Activated CD4-positive, alpha-beta T cell treated with anti-CD3 and anti-CD28 coated beads, Interleukin-2, amount 50 U/mL, for 1 hour (primary cell): ENCODE results near the gene PI4KA.
A peak's percentile ranks its signal among the peaks of the same experiment; 100 is the strongest.
"Not testable (repeated sequence)": the region's sequence is repeated elsewhere in the genome, so short reads cannot be mapped to it uniquely, and the experiment has no call there.

Experiments used
- DNase-seq: peaks from one replicate; pipeline ENCODE4 v3.0.0-alpha.2; 2020

The PI4KA gene

DNA sequence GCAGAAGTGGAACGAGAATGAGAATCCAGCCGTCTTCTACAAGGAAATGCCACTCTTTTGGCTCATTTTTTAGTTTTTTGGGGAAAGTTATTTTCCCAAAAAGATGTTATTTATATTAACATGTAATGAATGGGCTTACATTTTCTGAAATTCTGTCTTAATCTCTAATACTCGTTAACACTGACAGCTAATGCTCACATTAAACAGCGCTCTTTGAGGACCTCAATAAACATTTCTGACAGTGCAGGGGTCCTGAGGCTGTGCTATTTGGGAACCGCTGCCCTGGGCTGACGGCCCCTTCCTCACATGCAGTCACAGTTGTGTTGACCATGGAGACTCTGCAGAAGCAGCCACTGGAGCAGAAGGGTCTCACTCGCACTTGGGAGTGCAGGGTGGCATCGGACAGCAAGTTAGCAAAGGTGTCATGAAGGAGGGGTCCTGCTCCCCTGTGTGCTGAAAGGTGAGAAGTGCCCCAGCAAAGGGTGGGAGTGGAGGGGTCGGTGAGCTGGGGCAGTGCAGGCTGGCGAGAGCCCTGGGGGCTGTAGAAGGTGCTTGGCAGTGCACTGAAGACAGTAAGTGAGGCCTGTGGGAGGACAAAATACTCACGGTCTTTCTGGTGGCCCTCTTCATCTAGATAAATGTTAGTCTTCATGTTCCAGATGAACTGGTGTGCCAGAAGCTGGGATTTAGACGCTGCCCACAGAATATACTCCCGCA lies 137.8 kb downstream of the PI4KA start:
- DNase-seq: no peak

DNA sequence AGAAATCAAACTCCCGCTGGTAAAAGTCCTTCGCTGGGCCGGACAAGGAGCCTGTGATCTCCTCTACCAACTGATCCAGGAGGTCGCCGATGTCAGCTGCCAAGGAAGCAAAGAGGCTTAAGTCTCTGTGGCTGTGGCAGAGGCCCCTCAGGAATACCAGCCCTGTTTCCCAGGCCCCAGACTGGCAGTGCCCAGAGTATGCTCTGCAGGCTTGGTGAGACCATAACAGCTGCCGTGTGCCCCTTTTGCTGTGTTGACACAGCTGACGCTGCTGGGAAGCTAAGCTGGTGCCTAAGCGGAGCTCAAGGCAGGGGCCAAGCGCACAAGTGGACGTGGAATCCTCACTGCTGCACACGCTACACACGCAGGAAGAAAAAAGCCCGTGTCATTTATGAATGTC lies 139.9 kb downstream of the PI4KA start:
- DNase-seq: not testable (repeated sequence)

DNA sequence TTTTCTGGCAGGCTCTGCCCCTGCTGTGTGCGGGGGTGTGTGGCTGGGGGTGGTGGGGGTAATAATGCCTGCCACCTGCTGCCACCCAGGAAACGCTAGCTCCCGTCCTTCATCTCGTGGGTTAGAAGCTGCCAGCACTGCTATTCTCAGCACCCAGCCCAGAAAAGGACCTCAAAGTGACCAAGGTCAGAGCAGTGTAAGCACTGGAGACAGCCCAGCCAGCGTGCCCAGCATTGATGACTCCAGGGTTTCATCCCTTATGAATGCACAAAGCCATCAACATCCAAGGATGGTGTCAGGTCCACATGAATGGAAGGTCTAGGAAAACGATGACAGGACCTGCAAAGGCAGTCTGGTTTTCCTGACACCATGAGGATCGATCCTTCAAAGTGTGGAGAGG lies 140.6 kb downstream of the PI4KA start:
- not testable (repeated sequence) for DNase-seq

DNA sequence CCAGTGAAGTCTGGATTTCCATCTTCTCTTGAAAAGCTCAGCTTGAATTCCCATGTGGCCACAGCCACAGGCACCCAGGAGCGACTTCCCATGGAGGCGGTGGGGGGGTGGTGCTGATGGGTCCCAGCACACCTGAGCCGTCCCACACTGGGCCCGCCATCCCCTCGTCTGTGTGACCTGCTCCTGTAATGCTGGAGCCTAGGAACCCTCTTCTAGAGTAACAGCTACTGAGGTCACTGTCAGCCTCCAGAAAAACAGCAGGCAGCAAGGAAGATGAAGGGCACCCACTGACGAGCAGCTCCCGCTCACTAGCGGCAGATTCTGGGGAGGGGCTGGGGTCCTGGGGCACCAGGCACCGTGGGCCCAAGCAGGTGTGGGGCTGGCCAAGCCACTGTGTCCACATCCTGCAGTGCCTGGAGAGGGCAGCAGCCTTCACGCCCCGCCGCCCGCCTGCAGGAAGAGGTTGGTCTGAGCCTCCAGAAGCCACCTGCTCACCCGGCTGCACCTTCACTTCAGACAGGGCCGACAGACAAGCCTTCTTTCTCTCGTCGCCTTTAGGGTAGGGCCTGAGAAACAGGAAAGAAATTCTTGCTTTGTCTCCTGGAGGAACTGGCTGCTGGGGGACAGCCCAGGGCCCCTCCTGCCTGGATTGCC lies 141.3 kb downstream of the PI4KA start:
- DNase-seq: not testable (repeated sequence)

DNA sequence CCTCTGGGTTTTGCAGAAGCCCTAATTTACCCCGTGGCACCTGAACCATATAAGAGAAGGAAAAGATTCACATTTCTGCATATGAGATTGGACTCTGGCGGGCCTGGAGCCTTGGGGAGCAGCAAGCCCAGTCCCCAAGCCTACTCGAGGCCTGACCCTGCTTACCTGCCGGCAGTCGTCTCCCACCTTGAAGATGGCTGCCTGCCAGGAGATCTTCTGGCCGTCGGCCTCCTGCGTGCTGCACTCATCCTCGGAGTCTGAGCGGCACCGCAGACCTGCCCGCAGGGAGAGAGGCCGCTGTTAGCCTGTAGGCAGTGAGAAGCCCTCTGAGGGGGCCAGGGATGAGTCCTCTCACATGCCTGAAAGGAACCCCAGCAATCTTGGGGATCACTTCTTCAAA lies 145.5 kb downstream of the PI4KA start:
- DNase-seq: not testable (repeated sequence)

DNA sequence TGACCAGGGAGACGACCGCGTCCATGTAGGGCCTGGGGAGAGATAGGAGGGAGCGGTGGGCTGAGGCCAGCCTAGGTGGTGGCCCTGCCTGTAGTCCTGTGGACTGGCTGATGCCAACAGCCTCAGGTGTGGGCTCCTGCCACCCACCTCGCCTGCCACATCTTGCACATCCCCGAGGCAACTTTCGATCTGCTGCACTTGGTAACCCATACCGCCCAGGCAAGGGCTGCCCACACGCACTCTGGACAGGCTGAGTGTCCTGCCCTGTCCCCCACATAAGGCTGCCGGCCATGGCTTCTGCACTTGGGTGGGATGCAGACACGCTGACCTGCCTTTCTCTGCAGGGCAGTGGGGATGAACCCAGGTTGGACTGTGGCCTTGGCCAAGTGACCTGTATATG lies 148.6 kb downstream of the PI4KA start:
- DNase-seq: not testable (repeated sequence)

DNA sequence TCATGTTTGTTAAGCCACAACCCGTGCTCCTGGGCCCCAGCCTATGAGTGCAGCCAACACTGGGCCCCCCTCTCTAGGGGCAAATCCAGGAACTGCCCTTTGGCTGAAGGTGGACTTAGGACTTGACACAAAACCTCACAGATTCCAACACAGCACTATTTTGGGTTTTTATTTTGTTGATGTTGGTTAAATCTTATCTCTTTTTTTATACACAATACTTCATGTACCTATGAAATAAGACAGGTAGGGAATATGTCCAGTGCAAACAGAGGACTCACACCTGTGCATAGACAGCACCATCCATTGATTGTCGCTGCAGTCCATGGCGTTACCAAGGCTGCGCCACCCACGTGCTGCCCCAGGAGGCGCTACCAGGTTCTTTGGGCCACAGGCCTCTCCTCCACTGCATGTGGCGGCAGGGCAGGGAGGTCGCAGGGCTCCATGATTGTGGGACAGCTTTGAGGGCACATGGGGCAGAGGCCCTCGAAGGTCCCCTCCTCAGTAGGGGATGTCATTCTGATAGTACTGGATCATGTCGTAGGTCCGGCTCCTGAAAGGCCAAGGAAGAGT lies 151.0 kb downstream of the PI4KA start:
- not testable (repeated sequence) for DNase-seq

DNA sequence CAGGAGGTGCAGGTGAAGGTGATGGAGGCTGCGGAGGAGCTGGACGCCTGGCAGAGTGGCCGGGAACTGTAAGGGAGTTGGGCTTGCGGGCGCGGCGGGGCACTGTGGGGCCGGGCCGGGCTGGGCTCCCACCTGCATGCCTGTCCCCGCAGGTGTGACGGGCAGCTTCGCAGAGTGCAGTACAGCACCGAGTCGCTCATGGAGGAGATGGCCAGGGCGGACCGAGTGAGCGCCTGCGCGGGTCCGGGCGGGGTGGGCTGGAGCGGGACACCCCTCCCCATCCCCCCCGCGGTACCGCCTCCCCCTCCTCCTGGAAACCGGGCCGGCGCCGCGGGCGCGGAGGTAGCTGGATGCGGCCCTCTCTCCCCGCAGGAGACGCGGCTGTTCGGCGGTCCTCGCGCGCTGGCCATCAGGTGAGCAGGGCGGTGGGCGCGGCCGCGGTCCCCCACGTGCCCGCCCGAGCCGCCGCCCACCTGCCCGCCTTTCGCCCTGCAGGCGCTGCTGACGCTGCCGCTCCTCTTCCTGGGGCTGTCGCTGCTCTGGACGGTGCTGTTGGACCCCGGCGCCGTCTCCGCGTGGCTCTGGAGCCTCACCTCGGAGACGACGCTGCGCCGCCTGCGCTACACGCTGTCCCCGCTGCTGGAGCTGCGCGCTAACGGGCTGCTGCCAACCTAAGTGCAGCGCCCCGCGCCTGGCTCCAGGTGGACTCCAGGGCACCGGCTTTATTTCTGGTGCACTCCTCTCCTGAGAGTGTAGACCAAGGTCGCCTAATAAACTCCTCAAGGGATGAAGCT lies 154.6 kb downstream of the PI4KA start:
- peak; percentile 12 for DNase-seq

DNA sequence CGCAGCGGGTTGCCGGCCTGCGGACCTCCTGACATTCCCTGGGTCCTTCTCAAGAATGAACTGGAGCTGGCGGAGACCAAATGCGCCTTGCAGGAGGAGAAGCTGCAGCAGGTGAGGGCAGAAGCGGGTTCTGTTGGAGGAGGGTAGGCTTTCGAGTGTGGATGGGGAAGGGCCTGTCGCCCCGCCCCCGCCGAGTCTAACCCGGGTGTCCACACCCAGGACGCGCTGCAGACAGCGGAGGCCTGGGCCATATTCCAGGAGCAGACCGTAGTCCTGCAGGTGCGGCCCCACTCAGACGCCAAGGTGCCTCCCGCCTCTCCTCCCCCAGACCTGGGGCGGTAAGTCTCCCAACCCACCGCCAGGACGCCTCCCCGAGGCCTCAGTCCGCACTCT lies 155.2 kb downstream of the PI4KA start:
- DNase-seq: peak; percentile 68

DNA sequence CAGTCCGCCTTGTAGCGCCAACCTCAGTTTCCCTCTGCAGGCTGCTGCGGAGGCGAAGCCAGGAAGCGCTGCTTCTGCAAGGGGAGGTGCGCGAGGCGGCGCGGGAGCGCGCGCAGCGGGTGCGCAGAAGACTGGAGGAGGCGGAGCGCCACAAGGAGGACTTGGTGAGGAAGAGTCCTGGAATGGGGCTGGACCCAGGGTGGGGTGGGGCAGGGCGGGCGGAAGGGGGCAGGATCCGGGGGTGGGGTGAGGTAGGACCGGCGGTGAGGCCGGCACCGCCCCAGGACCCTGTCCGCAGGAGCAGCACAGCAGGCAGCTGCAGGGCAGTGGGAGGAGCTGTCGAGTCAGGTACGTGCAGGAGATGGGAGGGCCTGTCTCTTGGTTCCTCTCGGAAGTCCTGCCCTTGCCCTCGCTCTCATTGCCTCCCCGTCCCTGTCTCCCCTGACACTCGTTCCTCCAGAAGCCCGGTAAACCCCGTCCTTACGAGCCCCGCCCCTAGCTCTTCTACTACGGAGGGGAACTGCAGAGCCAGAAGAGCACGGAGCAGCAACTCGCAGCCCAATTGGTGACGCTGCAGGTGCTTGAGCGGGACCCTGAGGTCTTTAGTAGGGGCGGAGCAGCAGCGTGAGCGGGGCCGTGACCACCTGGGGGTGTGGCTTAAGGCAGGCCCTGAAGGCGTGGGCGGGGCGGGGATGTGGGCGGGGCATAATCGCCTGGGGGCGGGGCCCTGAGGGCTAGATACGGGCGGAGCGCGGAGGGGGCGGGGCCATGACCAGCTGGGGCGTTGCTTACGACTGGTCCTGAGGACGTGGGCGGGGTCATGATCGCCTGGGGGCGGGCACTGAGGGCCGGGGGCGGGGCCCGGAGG lies 155.8 kb downstream of the PI4KA start:
- DNase-seq: peak; percentile 98

DNA sequence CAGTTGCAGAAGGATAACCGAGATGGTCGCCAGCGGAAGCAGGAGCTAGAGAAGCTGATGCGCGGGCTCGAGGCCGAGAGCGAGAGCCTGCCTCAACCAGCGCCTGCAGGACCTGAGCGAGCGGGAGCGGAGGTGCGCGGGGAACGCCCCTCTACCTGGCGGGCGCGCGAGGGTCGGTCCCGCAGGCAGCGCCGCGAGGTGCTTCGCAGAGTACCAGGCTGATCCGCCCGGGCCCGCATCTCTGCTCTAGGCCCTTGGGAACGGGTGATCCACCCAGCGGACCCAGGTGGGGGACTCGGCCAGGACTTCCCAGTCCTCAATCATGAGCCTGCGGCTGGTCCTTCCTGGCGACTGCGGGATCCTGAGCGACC lies 156.5 kb downstream of the PI4KA start:
- peak; percentile 12 for DNase-seq

DNA sequence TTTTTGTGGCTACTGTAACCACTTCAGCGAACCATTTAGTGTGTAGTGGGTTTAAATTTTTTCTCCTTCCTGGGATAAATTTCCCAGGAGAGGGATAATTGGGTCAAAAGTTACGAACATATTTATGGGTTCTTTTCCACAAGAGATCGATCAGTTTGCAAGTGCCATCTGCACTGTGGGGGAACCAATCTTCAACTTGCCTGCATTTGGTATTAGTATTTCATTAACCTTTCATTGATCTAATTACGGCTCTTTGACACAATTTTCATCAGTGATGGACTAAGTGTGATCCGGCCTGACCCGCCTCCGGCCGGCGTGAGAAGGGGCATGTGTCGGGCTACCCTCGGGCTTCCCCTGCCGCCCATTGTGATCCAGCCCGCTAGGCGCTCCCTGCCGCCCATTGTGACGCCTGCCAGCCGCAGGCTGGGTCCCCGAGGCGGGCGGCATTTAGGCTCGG lies 156.9 kb downstream of the PI4KA start:
- not testable (repeated sequence) for DNase-seq

DNA sequence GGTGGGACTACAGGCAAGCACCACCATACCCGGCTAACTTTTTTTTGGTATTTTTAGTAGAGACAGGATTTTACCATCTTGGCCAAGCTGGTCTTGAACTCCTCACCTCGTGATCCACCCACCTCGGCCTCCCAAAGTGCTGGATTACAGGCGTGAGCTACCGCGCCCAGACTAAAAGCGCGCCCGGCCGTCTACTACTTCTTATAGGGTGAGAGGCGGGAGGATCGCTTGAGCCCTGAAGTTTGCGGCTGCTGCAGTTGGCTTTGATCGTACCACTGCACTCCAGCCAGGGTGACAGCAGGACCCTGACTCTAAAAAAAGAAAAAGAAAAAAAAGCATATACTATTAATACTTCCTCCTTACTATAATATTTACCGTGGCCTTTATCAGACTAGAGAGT lies 158.3 kb downstream of the PI4KA start:
- not testable (repeated sequence) for DNase-seq

DNA sequence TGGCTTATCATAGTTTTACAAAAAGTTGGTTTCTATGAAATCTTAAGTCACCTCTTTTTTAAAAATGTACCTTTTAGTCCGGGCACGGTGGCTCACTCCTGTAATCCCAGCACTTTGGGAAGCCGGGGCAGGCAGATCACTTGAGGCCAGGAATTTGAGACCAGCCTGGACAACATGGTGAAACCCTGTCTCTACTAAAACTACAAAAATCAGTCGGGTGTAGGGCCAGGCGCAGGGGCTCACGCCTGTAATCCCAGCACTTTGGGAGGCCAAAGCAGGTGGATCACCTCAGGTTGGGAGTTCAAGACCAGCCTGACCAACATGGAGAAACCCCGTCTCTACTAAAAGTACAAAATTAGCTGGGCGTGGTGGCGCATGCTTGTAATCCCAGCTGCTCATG lies 158.8 kb downstream of the PI4KA start:
- not testable (repeated sequence) for DNase-seq

DNA sequence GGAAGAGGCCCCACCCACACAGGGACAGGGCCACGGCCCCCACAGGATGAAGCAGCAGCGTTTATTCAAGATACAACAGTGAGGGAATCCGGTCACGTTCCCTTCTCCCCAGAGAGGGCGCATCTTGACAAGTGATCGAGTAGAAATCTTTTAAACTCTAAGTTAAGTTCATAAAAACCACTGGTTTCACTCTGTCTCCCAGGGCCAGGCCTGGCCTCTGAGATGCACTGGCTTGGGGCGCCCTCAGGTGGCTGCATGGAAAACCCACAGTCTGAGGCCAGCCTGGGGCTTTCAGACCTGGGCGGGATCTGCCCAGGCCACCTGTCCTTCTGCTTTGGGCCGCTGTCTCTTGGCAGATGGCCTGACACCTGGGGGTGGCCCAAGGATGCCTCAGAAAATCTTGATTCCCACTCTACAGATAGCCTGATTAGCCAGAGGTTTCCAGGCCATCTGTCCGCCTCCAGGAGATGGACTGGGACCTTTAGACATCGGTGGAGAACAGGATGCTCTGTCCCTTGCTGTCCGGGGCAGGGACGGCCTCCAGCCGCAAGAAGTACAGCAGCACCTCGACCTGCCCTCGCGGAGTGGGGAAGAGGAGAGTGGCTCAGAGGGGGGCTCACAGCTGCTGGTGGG lies 161.0 kb downstream of the PI4KA start:
- peak; percentile 79 for DNase-seq

DNA sequence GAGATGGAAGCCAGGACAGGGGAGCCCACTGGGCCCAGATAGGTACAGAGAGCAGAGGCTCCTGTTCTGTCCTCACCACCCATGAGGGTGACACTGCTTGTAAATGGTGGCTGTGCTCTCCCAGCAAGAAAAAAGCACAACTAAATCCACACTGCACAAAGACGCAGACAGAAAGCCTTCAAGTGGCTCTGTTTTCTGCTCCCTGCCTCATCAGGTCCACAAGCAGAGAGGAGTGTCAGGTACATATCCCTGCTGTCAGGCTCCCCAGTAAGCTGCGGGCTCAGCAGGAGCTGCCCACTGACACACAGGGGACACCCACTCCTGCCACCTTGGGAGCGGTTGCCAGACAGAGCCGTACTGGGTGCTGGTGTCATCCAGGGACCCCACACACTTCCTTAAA lies 162.6 kb downstream of the PI4KA start:
- not testable (repeated sequence) for DNase-seq

DNA sequence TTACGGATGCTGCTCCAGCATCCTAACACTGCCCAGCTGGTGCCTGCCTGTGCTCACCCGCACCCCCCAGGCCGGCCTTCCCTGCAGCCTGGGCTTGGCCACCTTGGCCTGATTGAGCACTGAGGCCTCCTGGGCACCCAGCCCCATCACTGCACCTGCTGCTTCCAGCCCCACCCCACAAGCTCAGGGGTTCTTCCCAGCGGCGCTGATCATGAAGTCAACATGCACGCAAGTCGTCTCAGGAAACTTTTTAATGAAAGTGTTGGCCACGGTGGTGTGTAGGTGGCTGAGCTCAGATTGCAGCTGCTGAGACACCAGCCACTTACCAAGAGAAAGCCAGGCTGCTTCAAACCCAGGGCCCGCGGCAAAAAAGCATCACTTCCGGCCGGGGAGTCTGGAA lies 163.4 kb downstream of the PI4KA start:
- DNase-seq: not testable (repeated sequence)

DNA sequence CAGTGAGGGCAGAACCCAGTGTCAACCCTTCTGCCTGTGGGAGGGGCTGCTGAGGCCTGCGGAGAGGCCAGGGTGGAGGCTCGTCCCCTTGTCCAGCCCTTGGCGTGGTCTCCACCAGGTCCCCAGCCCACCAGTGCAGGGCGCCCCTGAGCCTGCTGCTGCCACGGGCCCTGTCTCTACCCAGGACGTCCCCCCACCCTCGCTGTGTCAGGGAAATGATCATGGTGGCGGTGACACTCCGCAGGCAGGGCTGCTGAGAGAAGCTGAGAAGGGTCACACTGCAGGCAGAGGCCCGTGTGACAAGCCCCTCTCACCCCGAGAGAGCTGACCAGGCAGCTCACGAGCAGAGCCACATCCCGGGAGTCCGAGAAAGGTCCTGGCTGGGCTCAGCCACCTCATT lies 164.4 kb downstream of the PI4KA start:
- DNase-seq: not testable (repeated sequence)

DNA sequence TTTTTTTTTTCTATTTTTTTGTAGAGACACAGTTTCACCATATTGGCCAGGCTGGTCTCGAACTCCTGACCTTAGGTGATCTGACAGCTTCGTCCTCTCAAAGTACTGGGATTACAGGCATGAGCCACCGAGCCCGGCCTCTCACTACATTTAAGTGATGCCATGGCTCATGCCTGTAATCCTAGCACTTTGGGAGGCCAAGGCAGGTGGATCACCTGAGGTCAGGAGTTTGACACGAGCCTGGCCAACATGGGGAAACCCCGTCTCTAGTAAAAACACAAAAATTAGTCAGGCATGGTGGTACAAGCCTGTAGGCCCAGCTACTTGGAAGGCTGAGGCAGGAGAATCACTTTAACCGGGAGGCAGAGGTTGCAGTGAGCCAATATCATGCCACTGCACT lies 165.7 kb downstream of the PI4KA start:
- not testable (repeated sequence) for DNase-seq

DNA sequence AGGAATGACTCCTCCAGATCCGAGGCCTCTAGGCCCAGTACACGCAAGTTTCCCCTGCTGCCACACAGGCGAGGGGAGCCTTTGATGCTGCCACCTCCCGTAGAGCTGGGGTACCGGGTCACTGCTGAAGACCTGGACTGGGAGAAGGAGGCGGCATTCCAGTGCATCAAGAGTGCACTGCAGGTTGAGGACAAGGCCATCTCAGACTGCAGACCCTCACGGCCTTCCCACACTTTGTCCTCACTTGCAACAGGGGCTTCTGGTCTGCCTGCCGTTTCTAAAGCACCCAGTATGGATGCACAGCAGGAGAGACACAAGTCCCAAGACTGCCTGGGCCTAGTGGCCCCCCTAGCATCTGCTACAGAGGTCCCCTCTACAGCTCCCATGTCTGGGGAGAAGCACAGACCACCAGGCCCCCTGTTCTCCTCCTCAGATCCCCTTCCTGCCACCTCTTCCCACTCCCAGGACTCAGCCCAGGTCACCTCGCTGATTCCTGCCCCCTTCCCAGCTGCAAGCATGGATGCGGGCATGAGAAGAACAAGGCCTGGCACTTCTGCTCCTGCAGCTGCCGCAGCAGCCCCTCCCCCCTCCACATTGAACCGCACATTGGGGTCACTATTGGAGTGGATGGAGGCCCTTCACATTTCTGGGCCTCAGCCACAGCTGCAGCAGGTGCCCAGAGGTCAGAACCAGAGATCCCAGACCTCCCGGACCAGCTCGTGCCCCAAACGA lies 167.9 kb downstream of the PI4KA start:
- not testable (repeated sequence) for DNase-seq
